A549 (cell line): ENCODE results near the gene TOM1L2. TPM values are rescaled to one million over a fixed set of nuclear protein-coding genes. Genes with fewer than 3 reads are reported as not detected.

ENCODE experiments used
- ATAC-seq, 2 experiments: fragments of 200-7000 bp in 1 of 2; fragments of >200 bp in 1 of 2; cut with Nextera tagmentation in 1 of 2; cut with Tn5 transposase in 1 of 2; 3 replicates each; pipeline versions ENCODE4 v1.8.0 to v1.9.1; 2018 to 2020; ENCODE audit warnings: mild to moderate bottlenecking in 1 of 2, moderate library complexity in 1 of 2
- CTCF ChIA-PET: fragments of 300-600 bp; sonication (Branson Sonifier 250); formaldehyde crosslinking; extraction: SDS; loops from one replicate; lab custom pipeline; 2021; ENCODE audit warnings: antibody characterized with exemption, inconsistent platforms; lab: Yijun Ruan, JAX
- POLR2A ChIA-PET: fragments of 350-600 bp; formaldehyde crosslinking; extraction: SDS; loops from one replicate; lab custom pipeline; 2021; ENCODE audit warnings: antibody characterized with exemption, inconsistent platforms; lab: Yijun Ruan, JAX
- DNase-seq, 2 experiments: peaks; one replicate each; pipeline versions ENCODE4 v3.0.0 to v3.0.0-alpha.2; 2011 to 2016; ENCODE audit warnings: low read depth in 1 of 2, low spot score in 1 of 2
- FAIRE-seq: peaks from 2 replicates; lab custom pipeline; 2011; peaks lifted over from hg19 to GRCh38; lab: Jason Lieb, UNC
- H3K27ac ChIP-seq, 2 experiments: fragments of >200 bp; sonication (Bioruptor Twin); formaldehyde crosslinking; 3 replicates each; pipeline ENCODE4 v1.5.1; 2016 to 2017
- H3K4me1 ChIP-seq: fragments of >200 bp; sonication (Bioruptor Twin); formaldehyde crosslinking; 3 replicates; pipeline ENCODE4 v1.6.1; 2016
- H3K4me2 ChIP-seq: fragments of >200 bp; sonication (Bioruptor Twin); formaldehyde crosslinking; 3 replicates; pipeline ENCODE4 v1.6.1; 2016
- H3K4me3 ChIP-seq: fragments of >200 bp; sonication (Bioruptor Twin); formaldehyde crosslinking; 3 replicates; pipeline ENCODE4 v1.5.1; 2016
- H3K9me3 ChIP-seq: fragments of >200 bp; sonication (Bioruptor Twin); formaldehyde crosslinking; 3 replicates; pipeline ENCODE4 v1.6.1; 2016
- BCL3 ChIP-seq: fragments of >200 bp; sonication (Bioruptor Twin); formaldehyde crosslinking; IDR thresholded peaks from 3 replicates; pipeline ENCODE4 v1.6.1; 2016
- CHD4 ChIP-seq: fragments of 200-600 bp; sonication (generic); IDR thresholded peaks from 2 replicates; pipeline ENCODE4 v1.6.1; 2016; ENCODE audit warnings: antibody characterized with exemption, mild to moderate bottlenecking, borderline replicate concordance
- EHF ChIP-seq: fragments of 250-450 bp; sonication (Bioruptor Pico); IDR thresholded peaks from 2 replicates; pipeline ENCODE4 v1.5.0; 2020; ENCODE audit warnings: mild to moderate bottlenecking
- EHMT2 ChIP-seq: fragments of 200-600 bp; sonication (generic); IDR thresholded peaks from 2 replicates; pipeline ENCODE4 v1.6.1; 2016; ENCODE audit warnings: antibody characterized with exemption, low read depth, mild to moderate bottlenecking, moderate library complexity
- ELK1 ChIP-seq: fragments of 150-350 bp; IDR thresholded peaks from 2 replicates; pipeline ENCODE4 v1.6.1; 2014; ENCODE audit warnings: low read depth, mild to moderate bottlenecking, low read length
- FOSB ChIP-seq: fragments of 250-450 bp; sonication (Bioruptor Pico); IDR thresholded peaks from 2 replicates; pipeline ENCODE4 v1.5.0; 2020; ENCODE audit warnings: mild to moderate bottlenecking, moderate library complexity
- FOSL2 ChIP-seq, 2 experiments: fragments of 450-650 bp in 1 of 2; fragments of >200 bp in 1 of 2; sonication (Bioruptor Twin) in 1 of 2; formaldehyde crosslinking; IDR thresholded peaks; 2 replicates each; pipeline versions ENCODE4 v1.5.0 to v1.6.1; 2016 to 2020; ENCODE audit warnings: mild to moderate bottlenecking in 1 of 2, moderate library complexity in 1 of 2
- HES2 ChIP-seq: fragments of >200 bp; sonication (Bioruptor Twin); formaldehyde crosslinking; IDR thresholded peaks from 2 replicates; pipeline ENCODE4 v1.6.1; 2016
- HOXA7 ChIP-seq: fragments of 250-450 bp; sonication (Bioruptor Pico); IDR thresholded peaks from 2 replicates; pipeline ENCODE4 v1.5.0; 2020; ENCODE audit warnings: mild to moderate bottlenecking, moderate library complexity
- HOXB13 ChIP-seq: fragments of 250-450 bp; sonication (Bioruptor Pico); IDR thresholded peaks from 2 replicates; pipeline ENCODE4 v1.5.0; 2020; ENCODE audit warnings: low read depth, mild to moderate bottlenecking, moderate library complexity
- HOXB5 ChIP-seq: fragments of 250-450 bp; sonication (Bioruptor Pico); IDR thresholded peaks from 2 replicates; pipeline ENCODE4 v1.5.0; 2020; ENCODE audit warnings: mild to moderate bottlenecking, moderate library complexity
- JUN ChIP-seq, 2 experiments: fragments of >200 bp; sonication (Bioruptor Twin); formaldehyde crosslinking; IDR thresholded peaks; 2 replicates in 1 of 2; 3 replicates in 1 of 2; pipeline ENCODE4 v1.6.1; 2016 to 2017
- KDM5A ChIP-seq: fragments of 200-600 bp; sonication (generic); IDR thresholded peaks from 2 replicates; pipeline ENCODE4 v1.6.1; 2016; ENCODE audit warnings: antibody characterized with exemption, mild to moderate bottlenecking
- MAFK ChIP-seq: fragments of 450-650 bp; IDR thresholded peaks from 2 replicates; pipeline ENCODE4 v1.6.1; 2014; ENCODE audit not compliant: partially characterized antibody
- NFE2L2 ChIP-seq: fragments of 150-350 bp; conservative IDR thresholded peaks from 2 replicates; pipeline ENCODE4 v1.6.1; 2014; ENCODE audit warnings: low read length
- NR3C1 ChIP-seq: fragments of >200 bp; sonication (Bioruptor Twin); formaldehyde crosslinking; IDR thresholded peaks from 3 replicates; pipeline ENCODE4 v1.6.1; 2017
- RCOR1 ChIP-seq: fragments of 150-350 bp; IDR thresholded peaks from 2 replicates; pipeline ENCODE4 v1.6.1; 2014; ENCODE audit warnings: antibody characterized with exemption, low read length, low read depth
- SMC3 ChIP-seq: fragments of >200 bp; sonication (Bioruptor Twin); formaldehyde crosslinking; IDR thresholded peaks from 3 replicates; pipeline ENCODE4 v1.6.1; 2018; ENCODE audit warnings: inconsistent platforms
- SREBF2 ChIP-seq: fragments of 450-650 bp; IDR thresholded peaks from 2 replicates; pipeline ENCODE4 v1.6.1; 2014; ENCODE audit warnings: mild to moderate bottlenecking, moderate library complexity
- ZC3H11A ChIP-seq: fragments of 450-650 bp; IDR thresholded peaks from 2 replicates; pipeline ENCODE4 v1.6.1; 2014; ENCODE audit warnings: antibody characterized with exemption, mild to moderate bottlenecking
- ZSCAN20 ChIP-seq: fragments of 250-450 bp; sonication (Bioruptor Pico); IDR thresholded peaks from 2 replicates; pipeline ENCODE4 v1.8.0; 2022; ENCODE audit warnings: mild to moderate bottlenecking, moderate library complexity
- WGBS: methylation state at CpG from one replicate; pipeline ENCODE4 v1.1.6; 2017; ENCODE audit errors: missing lambda C conversion rate; 5-methylcytosine and 5-hydroxymethylcytosine counted together
- polyA plus RNA-seq, 4 experiments: library from polyadenylated mRNA; depleted of rRNA in 3 of 4; stranded (reverse); fragments of >200 nt; fragmentation: RNase III in 1 of 4; extraction: RNeasy Plus Mini Kit Qiagen cat#74134 plus additional on column Dnase treatment in 1 of 4; gene quantifications; 2 replicates in 3 of 4; 3 replicates in 1 of 4; pipeline ENCODE4 v1.2.3, GENCODE V29; 2011 to 2017
- TF ChIP-seq, protein P1 (sequence below): fragments of 200-600 bp; sonication (generic); IDR thresholded peaks from 2 replicates; pipeline ENCODE4 v1.6.1; 2016; ENCODE audit warnings: antibody characterized with exemption, mild to moderate bottlenecking, moderate library complexity
- TF ChIP-seq, protein P2 (sequence below): fragments of 250-450 bp; sonication (Bioruptor Pico); IDR thresholded peaks from 2 replicates; pipeline ENCODE4 v1.5.0; 2021; ENCODE audit warnings: mild to moderate bottlenecking, moderate library complexity, borderline replicate concordance
- TF ChIP-seq, protein P3 (sequence below): fragments of 450-650 bp; IDR thresholded peaks from 2 replicates; pipeline ENCODE4 v1.6.1; 2014; ENCODE audit warnings: antibody characterized with exemption
- TF ChIP-seq, protein P4 (sequence below): IDR thresholded peaks from 2 replicates; pipeline ENCODE4 v1.6.1; 2012

Gene TOM1L2
- polyA plus RNA-seq, 2 of the 4 experiments (the other 2 are of a cell fraction) = 19.2 to 24.7 TPM

DNA sequence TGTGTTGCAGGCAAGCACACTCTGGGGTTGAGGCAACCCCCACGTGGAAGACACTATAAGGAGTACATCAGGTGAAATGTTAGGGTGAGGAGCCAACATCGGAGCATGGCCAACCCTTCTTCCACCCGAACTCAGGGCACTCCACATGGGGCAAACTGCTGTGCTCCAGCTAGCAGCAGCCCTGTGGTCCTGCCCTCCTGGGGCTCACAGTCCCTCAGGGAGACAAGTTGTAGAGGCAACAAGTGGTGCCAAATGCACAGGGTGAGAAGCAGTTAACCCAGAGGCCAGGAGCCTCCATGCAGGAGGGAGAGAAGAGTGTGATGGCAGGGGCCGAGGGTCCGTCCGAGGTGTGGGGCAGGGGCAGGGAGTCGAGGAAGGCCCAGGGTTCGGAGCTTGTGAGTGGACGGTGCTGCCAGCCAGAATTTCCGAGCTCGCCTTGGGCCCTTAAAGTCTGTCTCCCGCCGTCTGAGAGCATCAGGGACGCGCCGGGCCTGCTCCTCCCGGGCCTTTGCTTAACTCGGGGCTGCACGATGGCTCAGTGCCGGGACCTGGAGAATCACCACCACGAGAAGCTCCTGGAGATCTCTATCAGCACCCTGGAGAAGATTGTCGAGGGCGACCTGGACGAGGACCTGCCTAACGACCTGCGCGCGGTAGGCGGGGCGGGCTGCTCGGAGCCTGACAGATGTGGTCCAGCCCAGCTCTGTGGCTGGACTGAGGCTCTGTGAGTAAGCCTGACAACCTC, 34.5 kb upstream of the TOM1L2 start:
- DNase-seq = no peak
- ChIA-PET CTCF (interaction anchor here (0.5 to 2.5 kb wide), 11 partner anchors 21 to 1237 kb away, joined by 3 to 11 read pairs (median 3); no protein-coding TSS in a partner anchor), POLR2A (no interaction called here)
- H3K9me3 ChIP-seq = no peaks in the 10 kb centered on the region
- no peak overlapping the region for H3K4me3 ChIP-seq
- 89% methylated on average over 28 of the region's 31 CpGs for WGBS
- H3K4me1 ChIP-seq = no peaks in the 10 kb centered on the region
- no peak overlapping the region for H3K4me2 ChIP-seq
- TF ChIP-seq BCL3 (no peak), ELK1 (no peak), NR3C1 (no peak), RCOR1 (no peak), MAFK (no peak), HOXB5 (CRISPR knock-in tag) (no peak), NFE2L2 (no peak)
- TF ChIP-seq, protein P1, sequence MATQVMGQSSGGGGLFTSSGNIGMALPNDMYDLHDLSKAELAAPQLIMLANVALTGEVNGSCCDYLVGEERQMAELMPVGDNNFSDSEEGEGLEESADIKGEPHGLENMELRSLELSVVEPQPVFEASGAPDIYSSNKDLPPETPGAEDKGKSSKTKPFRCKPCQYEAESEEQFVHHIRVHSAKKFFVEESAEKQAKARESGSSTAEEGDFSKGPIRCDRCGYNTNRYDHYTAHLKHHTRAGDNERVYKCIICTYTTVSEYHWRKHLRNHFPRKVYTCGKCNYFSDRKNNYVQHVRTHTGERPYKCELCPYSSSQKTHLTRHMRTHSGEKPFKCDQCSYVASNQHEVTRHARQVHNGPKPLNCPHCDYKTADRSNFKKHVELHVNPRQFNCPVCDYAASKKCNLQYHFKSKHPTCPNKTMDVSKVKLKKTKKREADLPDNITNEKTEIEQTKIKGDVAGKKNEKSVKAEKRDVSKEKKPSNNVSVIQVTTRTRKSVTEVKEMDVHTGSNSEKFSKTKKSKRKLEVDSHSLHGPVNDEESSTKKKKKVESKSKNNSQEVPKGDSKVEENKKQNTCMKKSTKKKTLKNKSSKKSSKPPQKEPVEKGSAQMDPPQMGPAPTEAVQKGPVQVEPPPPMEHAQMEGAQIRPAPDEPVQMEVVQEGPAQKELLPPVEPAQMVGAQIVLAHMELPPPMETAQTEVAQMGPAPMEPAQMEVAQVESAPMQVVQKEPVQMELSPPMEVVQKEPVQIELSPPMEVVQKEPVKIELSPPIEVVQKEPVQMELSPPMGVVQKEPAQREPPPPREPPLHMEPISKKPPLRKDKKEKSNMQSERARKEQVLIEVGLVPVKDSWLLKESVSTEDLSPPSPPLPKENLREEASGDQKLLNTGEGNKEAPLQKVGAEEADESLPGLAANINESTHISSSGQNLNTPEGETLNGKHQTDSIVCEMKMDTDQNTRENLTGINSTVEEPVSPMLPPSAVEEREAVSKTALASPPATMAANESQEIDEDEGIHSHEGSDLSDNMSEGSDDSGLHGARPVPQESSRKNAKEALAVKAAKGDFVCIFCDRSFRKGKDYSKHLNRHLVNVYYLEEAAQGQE = no peak
- TF ChIP-seq, protein P2, sequence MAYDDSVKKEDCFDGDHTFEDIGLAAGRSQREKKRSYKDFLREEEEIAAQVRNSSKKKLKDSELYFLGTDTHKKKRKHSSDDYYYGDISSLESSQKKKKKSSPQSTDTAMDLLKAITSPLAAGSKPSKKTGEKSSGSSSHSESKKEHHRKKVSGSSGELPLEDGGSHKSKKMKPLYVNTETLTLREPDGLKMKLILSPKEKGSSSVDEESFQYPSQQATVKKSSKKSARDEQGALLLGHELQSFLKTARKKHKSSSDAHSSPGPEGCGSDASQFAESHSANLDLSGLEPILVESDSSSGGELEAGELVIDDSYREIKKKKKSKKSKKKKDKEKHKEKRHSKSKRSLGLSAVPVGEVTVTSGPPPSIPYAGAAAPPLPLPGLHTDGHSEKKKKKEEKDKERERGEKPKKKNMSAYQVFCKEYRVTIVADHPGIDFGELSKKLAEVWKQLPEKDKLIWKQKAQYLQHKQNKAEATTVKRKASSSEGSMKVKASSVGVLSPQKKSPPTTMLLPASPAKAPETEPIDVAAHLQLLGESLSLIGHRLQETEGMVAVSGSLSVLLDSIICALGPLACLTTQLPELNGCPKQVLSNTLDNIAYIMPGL = no peak
- no peak overlapping the region for H3K27ac ChIP-seq
- no peak for FAIRE-seq
- ATAC-seq = no peak; a peak in 3 of 6 replicates

- no peak overlapping the region for H3K27ac ChIP-seq
- H3K4me3 ChIP-seq = no peak overlapping the region
- no peak for FAIRE-seq
- TF ChIP-seq EHF (no peak), JUN (IDR thresholded peaks at IDR 0.05) (no peak), EHMT2 (no peak), CHD4 (no peak), FOSB (CRISPR knock-in tag) (no peak), FOSL2 (IDR thresholded peaks at IDR 0.05) (no peak), FOSL2 (CRISPR knock-in tag; IDR thresholded peaks at IDR 0.05) (no peak), HOXA7 (CRISPR knock-in tag) (no peak), HES2 (no peak), SMC3 (no peak), ZC3H11A (no peak), HOXB5 (CRISPR knock-in tag) (no peak), SREBF2 (no peak), HOXB13 (CRISPR knock-in tag) (no peak), ZSCAN20 (no peak), KDM5A (no peak)
- TF ChIP-seq, protein P3, sequence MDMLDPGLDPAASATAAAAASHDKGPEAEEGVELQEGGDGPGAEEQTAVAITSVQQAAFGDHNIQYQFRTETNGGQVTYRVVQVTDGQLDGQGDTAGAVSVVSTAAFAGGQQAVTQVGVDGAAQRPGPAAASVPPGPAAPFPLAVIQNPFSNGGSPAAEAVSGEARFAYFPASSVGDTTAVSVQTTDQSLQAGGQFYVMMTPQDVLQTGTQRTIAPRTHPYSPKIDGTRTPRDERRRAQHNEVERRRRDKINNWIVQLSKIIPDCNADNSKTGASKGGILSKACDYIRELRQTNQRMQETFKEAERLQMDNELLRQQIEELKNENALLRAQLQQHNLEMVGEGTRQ = no peak
- TF ChIP-seq, protein P4, sequence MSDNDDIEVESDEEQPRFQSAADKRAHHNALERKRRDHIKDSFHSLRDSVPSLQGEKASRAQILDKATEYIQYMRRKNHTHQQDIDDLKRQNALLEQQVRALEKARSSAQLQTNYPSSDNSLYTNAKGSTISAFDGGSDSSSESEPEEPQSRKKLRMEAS = no peak
- POLR2A ChIA-PET = no interaction called here
- no peak for DNase-seq
- no peak overlapping the region for H3K4me2 ChIP-seq
- WGBS = 88% methylated on average over 3 of the region's 3 CpGs
- ATAC-seq = no peak
- no peaks in the 10 kb centered on the region for H3K4me1 ChIP-seq
- no peaks in the 10 kb centered on the region for H3K9me3 ChIP-seq
- CTCF ChIA-PET = interaction anchor here (0.7 to 2.5 kb wide), 9 partner anchors 9 to 86 kb away, joined by 3 to 14 read pairs (median 4); partner anchors contain the start of genes ATPAF2 and GID4
Measured at GRCh38 chr17:18005496-18005895, 33.3 kb upstream of the TOM1L2 start.
